Activated naive CD8-positive, alpha-beta T cell treated with anti-CD3 and anti-CD28 coated beads, Interleukin-2, amount 10 ng/mL, durations not matched to agents 7 days and 5 days (primary cell): ENCODE results near the gene JOSD1. TPM values are rescaled to one million over a fixed set of nuclear protein-coding genes. Genes with fewer than 3 reads are reported as not detected.
A peak's percentile ranks its signal among the peaks of the same experiment; 100 is the strongest.

Experiments used
- ATAC-seq: fragments of 150-1000 bp; cut with Tn5 transposase; one replicate; pipeline ENCODE4 v1.10.0; 2021; ENCODE audit warnings: low read depth, moderate library complexity
- POLR2A ChIA-PET: fragments of 350-600 bp; sonication (Branson Sonifier 250); formaldehyde crosslinking; loops from one replicate; lab custom pipeline; 2021; ENCODE audit warnings: antibody characterized with exemption; lab: Charles Lee
- DNase-seq: peaks from one replicate; pipeline ENCODE4 v3.0.0; 2021
- H3K27ac Mint-ChIP-seq: one replicate; pipeline ENCODE4 v1.8.0; 2022; ENCODE audit warnings: mild to moderate bottlenecking, mixed read lengths
- H3K27me3 Mint-ChIP-seq: one replicate; pipeline ENCODE4 v1.8.0; 2022; ENCODE audit warnings: mild to moderate bottlenecking, moderate library complexity, mixed read lengths
- H3K36me3 Mint-ChIP-seq: one replicate; pipeline ENCODE4 v1.8.0; 2021; ENCODE audit warnings: mild to moderate bottlenecking, mixed read lengths
- H3K4me1 Mint-ChIP-seq: one replicate; pipeline ENCODE4 v1.8.0; 2021; ENCODE audit warnings: mixed read lengths
- H3K4me3 Mint-ChIP-seq: one replicate; pipeline ENCODE4 v1.8.0; 2022; ENCODE audit warnings: mild to moderate bottlenecking, moderate library complexity, mixed read lengths
- H3K9me3 Mint-ChIP-seq: one replicate; pipeline ENCODE4 v1.8.0; 2021; ENCODE audit warnings: mixed read lengths
- total RNA-seq, 2 experiments: library from RNA; stranded (reverse); gene quantifications; one replicate each; pipeline ENCODE4 v1.2.3, GENCODE V29; 2021

The JOSD1 gene
- total RNA-seq, 2 experiments from 2014 or later: 59.1 to 61.6 TPM

GRCh38 chr22:38716826-38717225 is 16.1 kb upstream of the JOSD1 start:
- POLR2A ChIA-PET: interaction anchor here (0.6 kb wide), 1 partner anchor 31 kb away, joined by 6 read pairs; no protein-coding TSS in a partner anchor

GRCh38 chr22:38716271-38716670 is 15.5 kb upstream of the JOSD1 start:
- H3K36me3 Mint-ChIP-seq: peaks cover 9% of the 10 kb centered on the region
- DNase-seq: no peak
- peaks cover 31% of the 10 kb centered on the region for H3K4me1 Mint-ChIP-seq
- H3K4me3 Mint-ChIP-seq: no peak overlapping the region
- no peak for ATAC-seq
- POLR2A ChIA-PET: interaction anchor here (0.6 to 2.1 kb wide), 3 partner anchors 17 to 35 kb away, joined by 3 to 6 read pairs (median 4); no protein-coding TSS in a partner anchor
- H3K27me3 Mint-ChIP-seq: no peaks in the 10 kb centered on the region
- no peaks in the 10 kb centered on the region for H3K9me3 Mint-ChIP-seq
- peak overlapping the region; percentile 17 for H3K27ac Mint-ChIP-seq

More at GRCh38 chr22:38716826-38717225, 16.1 kb upstream of the JOSD1 start:
- Mint-ChIP-seq H3K27me3 (no peaks in the 10 kb centered on the region), H3K9me3 (no peaks in the 10 kb centered on the region), H3K4me1 (peaks cover 33% of the 10 kb centered on the region), H3K36me3 (peaks cover 12% of the 10 kb centered on the region), H3K27ac (no peak overlapping the region), H3K4me3 (no peak overlapping the region)
- DNase-seq (no peak), ATAC-seq (no peak)

- Mint-ChIP-seq H3K4me1 (peaks cover 32% of the 10 kb centered on the region), H3K27me3 (no peaks in the 10 kb centered on the region), H3K4me3 (no peak overlapping the region), H3K36me3 (peaks cover 7% of the 10 kb centered on the region), H3K27ac (peak overlapping the region; percentile 39), H3K9me3 (no peaks in the 10 kb centered on the region)
- no peak for DNase-seq
- no peak for ATAC-seq
- POLR2A ChIA-PET: interaction anchor here (1.0 to 2.1 kb wide), 2 partner anchors 18 to 35 kb away, joined by 3 to 4 read pairs; no protein-coding TSS in a partner anchor
These were observed 15.1 kb upstream of the JOSD1 start for GRCh38 chr22:38715852-38716251.

GRCh38 chr22:38715176-38715764 is 14.5 kb upstream of the JOSD1 start:
- POLR2A ChIA-PET: interaction anchor here (0.9 to 2.1 kb wide), 4 partner anchors 10 to 36 kb away, joined by 3 to 4 read pairs (median 3); partner anchors contain the start of gene GTPBP1
- peaks cover 38% of the 10 kb centered on the region for H3K4me1 Mint-ChIP-seq
- H3K27me3 Mint-ChIP-seq: no peaks in the 10 kb centered on the region
- H3K9me3 Mint-ChIP-seq: no peaks in the 10 kb centered on the region
- ATAC-seq: no peak
- peak overlapping the region; percentile 30 for H3K27ac Mint-ChIP-seq
- H3K36me3 Mint-ChIP-seq: peaks cover 12% of the 10 kb centered on the region
- no peak for DNase-seq
- H3K4me3 Mint-ChIP-seq: no peak overlapping the region

- POLR2A ChIA-PET: no interaction called here
- ATAC-seq: no peak
- DNase-seq: no peak
- Mint-ChIP-seq H3K9me3 (no peaks in the 10 kb centered on the region), H3K4me3 (no peak overlapping the region), H3K4me1 (peaks cover 45% of the 10 kb centered on the region), H3K36me3 (peaks cover 14% of the 10 kb centered on the region), H3K27ac (no peak overlapping the region), H3K27me3 (no peaks in the 10 kb centered on the region)
These were observed 13.2 kb upstream of the JOSD1 start for GRCh38 chr22:38713921-38714320.

GRCh38 chr22:38712486-38713207 is 11.9 kb upstream of the JOSD1 start:
- no peak for ATAC-seq
- Mint-ChIP-seq H3K36me3 (peaks cover 22% of the 10 kb centered on the region), H3K9me3 (no peaks in the 10 kb centered on the region), H3K4me3 (no peak overlapping the region), H3K27me3 (no peaks in the 10 kb centered on the region), H3K4me1 (peaks cover 56% of the 10 kb centered on the region), H3K27ac (peak overlapping the region; percentile 4)
- DNase-seq: no peak
- POLR2A ChIA-PET: no interaction called here

- no peaks in the 10 kb centered on the region for H3K9me3 Mint-ChIP-seq
- POLR2A ChIA-PET: no interaction called here
- no peak overlapping the region for H3K4me3 Mint-ChIP-seq
- no peak for DNase-seq
- peaks cover 62% of the 10 kb centered on the region for H3K4me1 Mint-ChIP-seq
- H3K27me3 Mint-ChIP-seq: no peaks in the 10 kb centered on the region
- H3K36me3 Mint-ChIP-seq: peaks cover 31% of the 10 kb centered on the region
- ATAC-seq: no peak
- no peak overlapping the region for H3K27ac Mint-ChIP-seq
These were observed 10.1 kb upstream of the JOSD1 start for GRCh38 chr22:38710866-38711265.

- Mint-ChIP-seq H3K36me3 (peaks cover 31% of the 10 kb centered on the region), H3K27ac (no peak overlapping the region), H3K9me3 (no peaks in the 10 kb centered on the region), H3K4me1 (peaks cover 61% of the 10 kb centered on the region), H3K27me3 (no peaks in the 10 kb centered on the region), H3K4me3 (no peak overlapping the region)
- DNase-seq (no peak), ATAC-seq (no peak)
- POLR2A ChIA-PET: interaction anchor here (1.0 kb wide), 1 partner anchor 34 kb away, joined by 4 read pairs; no protein-coding TSS in a partner anchor
These were observed 9.6 kb upstream of the JOSD1 start for GRCh38 chr22:38710351-38710750.

GRCh38 chr22:38709306-38709705 is 8.6 kb upstream of the JOSD1 start:
- H3K27me3 Mint-ChIP-seq: no peaks in the 10 kb centered on the region
- peaks cover 61% of the 10 kb centered on the region for H3K4me1 Mint-ChIP-seq
- ATAC-seq (no peak), DNase-seq (no peak)
- no peaks in the 10 kb centered on the region for H3K9me3 Mint-ChIP-seq
- POLR2A ChIA-PET: interaction anchor here (1.0 to 1.2 kb wide), 2 partner anchors 25 to 35 kb away, joined by 4 read pairs; no protein-coding TSS in a partner anchor
- H3K4me3 Mint-ChIP-seq: no peak overlapping the region
- peaks cover 31% of the 10 kb centered on the region for H3K36me3 Mint-ChIP-seq
- H3K27ac Mint-ChIP-seq: no peak overlapping the region

GRCh38 chr22:38707984-38708383 is 7.2 kb upstream of the JOSD1 start:
- peak overlapping the region; percentile 94 for H3K4me3 Mint-ChIP-seq
- no peaks in the 10 kb centered on the region for H3K27me3 Mint-ChIP-seq
- DNase-seq: no peak
- POLR2A ChIA-PET: interaction anchor here (0.9 to 3.6 kb wide), 4 partner anchors 24 to 43 kb away, joined by 4 to 26 read pairs (median 14); partner anchors contain the start of gene TOMM22
- peaks cover 30% of the 10 kb centered on the region for H3K36me3 Mint-ChIP-seq
- H3K4me1 Mint-ChIP-seq: peaks cover 57% of the 10 kb centered on the region
- peak overlapping the region; percentile 9 for H3K27ac Mint-ChIP-seq
- H3K9me3 Mint-ChIP-seq: no peaks in the 10 kb centered on the region
- no peak for ATAC-seq

GRCh38 chr22:38707346-38707745 is 6.6 kb upstream of the JOSD1 start:
- Mint-ChIP-seq H3K27me3 (no peaks in the 10 kb centered on the region), H3K36me3 (peaks cover 28% of the 10 kb centered on the region), H3K9me3 (no peaks in the 10 kb centered on the region), H3K4me1 (peaks cover 52% of the 10 kb centered on the region), H3K4me3 (peak overlapping the region; percentile 94), H3K27ac (peak overlapping the region; percentile 86)
- ATAC-seq (no peak), DNase-seq (no peak)
- POLR2A ChIA-PET: interaction anchor here (0.9 to 3.6 kb wide), 6 partner anchors 21 to 44 kb away, joined by 3 to 26 read pairs (median 9); partner anchors contain the start of gene TOMM22

GRCh38 chr22:38706901-38707195 is 6.1 kb upstream of the JOSD1 start:
- Mint-ChIP-seq H3K4me3 (peak overlapping the region; percentile 94), H3K36me3 (peaks cover 24% of the 10 kb centered on the region), H3K9me3 (no peaks in the 10 kb centered on the region), H3K27me3 (no peaks in the 10 kb centered on the region), H3K4me1 (peaks cover 47% of the 10 kb centered on the region), H3K27ac (peak overlapping the region; percentile 86)
- DNase-seq (no peak), ATAC-seq (no peak)
- POLR2A ChIA-PET: interaction anchor here (1.1 to 3.6 kb wide), 7 partner anchors 10 to 48 kb away, joined by 3 to 26 read pairs (median 13); partner anchors contain the start of gene TOMM22

GRCh38 chr22:38706101-38706900 is 5.6 kb upstream of the JOSD1 start:
- Mint-ChIP-seq H3K27me3 (no peaks in the 10 kb centered on the region), H3K9me3 (no peaks in the 10 kb centered on the region), H3K4me3 (peak overlapping the region; percentile 94), H3K36me3 (peaks cover 24% of the 10 kb centered on the region), H3K4me1 (peaks cover 48% of the 10 kb centered on the region), H3K27ac (peak overlapping the region; percentile 86)
- ATAC-seq (no peak), DNase-seq (peak; percentile 64)
- POLR2A ChIA-PET: interaction anchor here (0.6 to 3.6 kb wide), 15 partner anchors 8 to 613 kb away, joined by 3 to 26 read pairs (median 4); partner anchors contain the start of genes RPL3 and TOMM22
